WTC11 (cell line): ENCODE measurements around the gene TRPM2. TPM values are rescaled to one million over a fixed set of nuclear protein-coding genes. Genes with fewer than 3 reads are reported as not detected.
A peak's percentile ranks its signal among the peaks of the same experiment; 100 is the strongest.

Experiments
- ATAC-seq: fragments of 200-7000 bp; cut with Tn5 transposase; 2 replicates; pipeline ENCODE4 v1.10.0; 2021; ENCODE audit warnings: mild to moderate bottlenecking, moderate library complexity
- CTCF ChIA-PET: fragments of 300-600 bp; sonication (Branson Sonifier 250); formaldehyde crosslinking; loops from one replicate; lab custom pipeline; 2021; ENCODE audit warnings: antibody characterized with exemption; lab: Charles Lee
- POLR2A ChIA-PET: fragments of 350-600 bp; sonication (Branson Sonifier 250); formaldehyde crosslinking; loops from one replicate; lab custom pipeline; 2021; ENCODE audit warnings: antibody characterized with exemption; lab: Charles Lee
- DNase-seq: peaks from one replicate; pipeline ENCODE4 v3.0.0; 2021; ENCODE audit warnings: low spot score
- H3K27ac Mint-ChIP-seq: 2 replicates; pipeline ENCODE4 v1.8.0; 2021; ENCODE audit warnings: mixed read lengths
- H3K27me3 Mint-ChIP-seq: 2 replicates; pipeline ENCODE4 v1.8.0; 2021; ENCODE audit warnings: low read depth, mild to moderate bottlenecking, moderate library complexity, mixed read lengths
- H3K36me3 Mint-ChIP-seq: 2 replicates; pipeline ENCODE4 v1.8.0; 2021; ENCODE audit warnings: mixed read lengths
- H3K4me1 Mint-ChIP-seq: 2 replicates; pipeline ENCODE4 v1.8.0; 2022; ENCODE audit warnings: mixed read lengths
- H3K4me3 Mint-ChIP-seq: 2 replicates; pipeline ENCODE4 v1.8.0; 2021; ENCODE audit warnings: mild to moderate bottlenecking, moderate library complexity, mixed read lengths
- H3K9me3 Mint-ChIP-seq: 2 replicates; pipeline ENCODE4 v1.8.0; 2021; ENCODE audit warnings: mixed read lengths
- CBFB ChIP-seq: sonication (generic); formaldehyde crosslinking; IDR thresholded peaks from 2 replicates; pipeline ENCODE4 v1.8.1; 2022; ENCODE audit warnings: mild to moderate bottlenecking, low read depth, missing genetic modification reagents
- CREM ChIP-seq: sonication (generic); formaldehyde crosslinking; IDR thresholded peaks from 2 replicates; pipeline ENCODE4 v1.8.1; 2022; ENCODE audit warnings: mild to moderate bottlenecking, missing genetic modification reagents, moderate library complexity
- ELF4 ChIP-seq: sonication (generic); formaldehyde crosslinking; IDR thresholded peaks from 2 replicates; pipeline ENCODE4 v1.8.1; 2022; ENCODE audit warnings: low read depth, mild to moderate bottlenecking, moderate library complexity, missing genetic modification reagents
- MYBL2 ChIP-seq: sonication (generic); formaldehyde crosslinking; IDR thresholded peaks from 2 replicates; pipeline ENCODE4 v1.8.1; 2023; ENCODE audit warnings: mild to moderate bottlenecking, moderate library complexity, missing genetic modification reagents
- NFE2L1 ChIP-seq: sonication (generic); formaldehyde crosslinking; IDR thresholded peaks from 2 replicates; pipeline ENCODE4 v1.8.1; 2023; ENCODE audit warnings: missing genetic modification reagents
- NR3C1 ChIP-seq: sonication (generic); formaldehyde crosslinking; conservative IDR thresholded peaks from 2 replicates; pipeline ENCODE4 v1.8.1; 2023; ENCODE audit warnings: low read depth, mild to moderate bottlenecking, missing genetic modification reagents
- SMAD3 ChIP-seq: sonication (generic); formaldehyde crosslinking; IDR thresholded peaks from 2 replicates; pipeline ENCODE4 v1.8.0; 2022; ENCODE audit warnings: missing genetic modification reagents, mild to moderate bottlenecking, borderline replicate concordance
- ZNF263 ChIP-seq: sonication (generic); formaldehyde crosslinking; IDR thresholded peaks from 2 replicates; pipeline ENCODE4 v1.8.1; 2022; ENCODE audit warnings: low read depth, mild to moderate bottlenecking, moderate library complexity, missing genetic modification reagents
- ZNF416 ChIP-seq: fragments of 250-450 bp; sonication (Bioruptor Pico); IDR thresholded peaks from 2 replicates; pipeline ENCODE4 v1.9.0; 2021; ENCODE audit warnings: mild to moderate bottlenecking, inconsistent platforms
- total RNA-seq: library from RNA; stranded (reverse); gene quantifications from 3 replicates; pipeline ENCODE4 v1.2.3, GENCODE V29; 2021
- TF ChIP-seq, protein P1 (sequence below): fragments of 250-450 bp; sonication (Bioruptor Pico); IDR thresholded peaks from 2 replicates; pipeline ENCODE4 v1.9.0; 2021; ENCODE audit warnings: mild to moderate bottlenecking
- TF ChIP-seq, protein P2 (sequence below): sonication (generic); formaldehyde crosslinking; IDR thresholded peaks from 2 replicates; pipeline ENCODE4 v1.8.1; 2022; ENCODE audit warnings: missing genetic modification reagents, borderline replicate concordance
- TF ChIP-seq, protein P3 (sequence below): sonication (generic); formaldehyde crosslinking; IDR thresholded peaks from 2 replicates; pipeline ENCODE4 v1.8.1; 2023; ENCODE audit warnings: mild to moderate bottlenecking, missing genetic modification reagents, moderate library complexity
- TF ChIP-seq, protein P4 (sequence below): fragments of 250-450 bp; sonication (Bioruptor Pico); IDR thresholded peaks from 2 replicates; pipeline ENCODE4 v1.8.0; 2021; ENCODE audit warnings: mild to moderate bottlenecking
- TF ChIP-seq, protein P5 (sequence below): fragments of 250-450 bp; sonication (Bioruptor Pico); IDR thresholded peaks from 2 replicates; pipeline ENCODE4 v1.9.0; 2021; ENCODE audit warnings: mild to moderate bottlenecking, borderline replicate concordance
- TF ChIP-seq, protein P6 (sequence below): sonication (generic); formaldehyde crosslinking; IDR thresholded peaks from 2 replicates; pipeline ENCODE4 v1.8.0; 2023; ENCODE audit warnings: missing genetic modification reagents, mild to moderate bottlenecking, borderline replicate concordance

Gene TRPM2
- total RNA-seq, 1 experiment from 2014 or later = 0.92 TPM

DNA sequence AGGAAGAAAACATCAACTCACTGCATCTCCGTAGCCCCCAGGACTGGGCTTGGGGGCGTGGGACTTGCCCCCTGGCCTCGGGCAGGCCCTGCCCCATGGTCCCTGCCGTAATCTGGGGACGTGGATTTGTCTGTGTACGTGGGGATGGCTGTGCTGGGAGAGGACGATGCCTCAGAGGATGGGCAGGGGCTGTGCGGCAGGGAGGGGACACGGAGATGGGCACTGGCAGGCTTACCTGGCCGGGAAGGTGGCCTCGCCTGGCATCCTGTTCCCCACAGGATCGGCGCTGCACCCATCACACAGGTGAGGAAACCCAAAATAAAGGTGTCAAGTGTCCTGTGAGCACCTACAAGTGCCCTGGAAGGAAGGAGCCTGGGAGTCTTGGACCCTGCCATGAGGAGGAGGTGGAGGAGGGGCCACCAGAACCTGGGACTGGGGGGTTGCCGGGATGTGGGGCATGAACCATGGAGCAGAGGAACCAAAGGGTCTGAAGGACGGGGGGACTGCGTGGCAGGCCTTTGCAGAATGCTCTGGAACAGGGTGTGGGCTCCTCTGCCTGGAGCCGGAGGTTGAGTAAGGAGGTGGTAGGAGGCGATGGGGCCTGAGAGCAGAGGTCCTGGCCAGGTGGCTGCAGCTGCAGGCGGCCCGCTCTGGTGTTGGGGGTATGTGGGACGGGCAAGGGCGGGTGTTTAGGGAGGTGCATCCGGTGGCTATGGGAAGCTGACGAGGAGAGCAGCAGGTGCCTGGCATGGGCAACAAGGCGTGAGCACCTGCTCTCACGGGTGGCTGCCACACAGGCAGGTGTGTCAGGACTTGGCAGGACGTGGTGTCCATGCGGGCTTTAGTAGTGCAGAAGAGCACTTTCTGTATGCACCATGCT is 74.1 kb downstream of the TRPM2 start (continued):
- TF ChIP-seq, protein P1, sequence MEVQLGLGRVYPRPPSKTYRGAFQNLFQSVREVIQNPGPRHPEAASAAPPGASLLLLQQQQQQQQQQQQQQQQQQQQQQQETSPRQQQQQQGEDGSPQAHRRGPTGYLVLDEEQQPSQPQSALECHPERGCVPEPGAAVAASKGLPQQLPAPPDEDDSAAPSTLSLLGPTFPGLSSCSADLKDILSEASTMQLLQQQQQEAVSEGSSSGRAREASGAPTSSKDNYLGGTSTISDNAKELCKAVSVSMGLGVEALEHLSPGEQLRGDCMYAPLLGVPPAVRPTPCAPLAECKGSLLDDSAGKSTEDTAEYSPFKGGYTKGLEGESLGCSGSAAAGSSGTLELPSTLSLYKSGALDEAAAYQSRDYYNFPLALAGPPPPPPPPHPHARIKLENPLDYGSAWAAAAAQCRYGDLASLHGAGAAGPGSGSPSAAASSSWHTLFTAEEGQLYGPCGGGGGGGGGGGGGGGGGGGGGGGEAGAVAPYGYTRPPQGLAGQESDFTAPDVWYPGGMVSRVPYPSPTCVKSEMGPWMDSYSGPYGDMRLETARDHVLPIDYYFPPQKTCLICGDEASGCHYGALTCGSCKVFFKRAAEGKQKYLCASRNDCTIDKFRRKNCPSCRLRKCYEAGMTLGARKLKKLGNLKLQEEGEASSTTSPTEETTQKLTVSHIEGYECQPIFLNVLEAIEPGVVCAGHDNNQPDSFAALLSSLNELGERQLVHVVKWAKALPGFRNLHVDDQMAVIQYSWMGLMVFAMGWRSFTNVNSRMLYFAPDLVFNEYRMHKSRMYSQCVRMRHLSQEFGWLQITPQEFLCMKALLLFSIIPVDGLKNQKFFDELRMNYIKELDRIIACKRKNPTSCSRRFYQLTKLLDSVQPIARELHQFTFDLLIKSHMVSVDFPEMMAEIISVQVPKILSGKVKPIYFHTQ (CRISPR knock-in tag) = no peak
- TF ChIP-seq CBFB (CRISPR knock-in tag) (no peak), NR3C1 (CRISPR knock-in tag) (no peak), CREM (CRISPR knock-in tag) (no peak), ZNF416 (CRISPR knock-in tag) (no peak), ELF4 (CRISPR knock-in tag) (no peak)

DNA sequence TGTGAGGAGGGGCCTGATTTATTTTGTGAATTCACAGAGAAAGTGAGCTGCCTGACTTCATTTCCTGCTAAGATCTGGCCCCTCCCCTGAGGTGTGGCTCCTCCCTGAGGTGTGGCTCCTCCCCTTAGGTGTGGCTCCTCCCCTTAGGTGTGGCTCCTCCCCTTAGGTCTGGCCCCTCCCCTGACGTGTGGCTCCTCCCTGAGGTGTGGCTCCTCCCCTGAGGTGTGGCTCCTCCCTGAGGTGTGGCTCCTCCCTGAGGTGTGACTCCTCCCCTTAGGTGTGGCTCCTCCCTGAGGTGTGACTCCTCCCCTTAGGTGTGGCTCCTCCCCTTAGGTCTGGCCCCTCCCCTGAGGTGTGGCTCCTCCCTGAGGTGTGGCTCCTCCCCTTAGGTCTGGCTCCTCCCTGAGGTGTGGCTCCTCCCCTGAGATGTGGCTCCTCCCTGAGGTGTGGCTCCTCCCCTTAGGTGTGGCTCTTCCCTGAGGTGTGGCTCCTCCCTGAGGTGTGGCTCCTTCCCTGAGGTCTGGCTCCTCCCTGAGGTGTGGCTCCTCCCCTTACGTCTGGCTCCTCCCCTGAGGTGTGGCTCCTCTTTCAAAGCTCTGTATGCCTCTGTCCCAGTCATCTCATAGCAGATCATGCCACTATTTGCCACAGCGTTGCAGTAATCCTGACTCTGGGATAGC is 75.0 kb downstream of the TRPM2 start:
- H3K4me1 Mint-ChIP-seq = no peaks in the 10 kb centered on the region
- H3K27me3 Mint-ChIP-seq = no peaks in the 10 kb centered on the region
- CTCF ChIA-PET = interaction anchor here (0.7 to 1.0 kb wide), 2 partner anchors 19 to 68 kb away, joined by 3 to 4 read pairs; no protein-coding TSS in a partner anchor
- DNase-seq (peak; percentile 78), ATAC-seq (peak; percentile 82)
- H3K27ac Mint-ChIP-seq = no peak overlapping the region
- H3K36me3 Mint-ChIP-seq = peaks cover 9% of the 10 kb centered on the region; the same call in 1 of the 2 replicates
- H3K9me3 Mint-ChIP-seq = peaks cover 21% of the 10 kb centered on the region
- POLR2A ChIA-PET = interaction anchor here (0.6 to 1.1 kb wide), 2 partner anchors 19 to 26 kb away, joined by 4 to 5 read pairs; no protein-coding TSS in a partner anchor
- TF ChIP-seq ZNF263 (CRISPR knock-in tag) = peak; percentile 82
- no peak for TF ChIP-seq SMAD3
- TF ChIP-seq, protein P2, sequence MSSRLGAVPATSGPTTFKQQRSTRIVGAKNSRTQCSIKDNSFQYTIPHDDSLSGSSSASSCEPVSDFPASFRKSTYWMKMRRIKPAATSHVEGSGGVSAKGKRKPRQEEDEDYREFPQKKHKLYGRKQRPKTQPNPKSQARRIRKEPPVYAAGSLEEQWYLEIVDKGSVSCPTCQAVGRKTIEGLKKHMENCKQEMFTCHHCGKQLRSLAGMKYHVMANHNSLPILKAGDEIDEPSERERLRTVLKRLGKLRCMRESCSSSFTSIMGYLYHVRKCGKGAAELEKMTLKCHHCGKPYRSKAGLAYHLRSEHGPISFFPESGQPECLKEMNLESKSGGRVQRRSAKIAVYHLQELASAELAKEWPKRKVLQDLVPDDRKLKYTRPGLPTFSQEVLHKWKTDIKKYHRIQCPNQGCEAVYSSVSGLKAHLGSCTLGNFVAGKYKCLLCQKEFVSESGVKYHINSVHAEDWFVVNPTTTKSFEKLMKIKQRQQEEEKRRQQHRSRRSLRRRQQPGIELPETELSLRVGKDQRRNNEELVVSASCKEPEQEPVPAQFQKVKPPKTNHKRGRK (CRISPR knock-in tag) = no peak
- TF ChIP-seq, protein P3, sequence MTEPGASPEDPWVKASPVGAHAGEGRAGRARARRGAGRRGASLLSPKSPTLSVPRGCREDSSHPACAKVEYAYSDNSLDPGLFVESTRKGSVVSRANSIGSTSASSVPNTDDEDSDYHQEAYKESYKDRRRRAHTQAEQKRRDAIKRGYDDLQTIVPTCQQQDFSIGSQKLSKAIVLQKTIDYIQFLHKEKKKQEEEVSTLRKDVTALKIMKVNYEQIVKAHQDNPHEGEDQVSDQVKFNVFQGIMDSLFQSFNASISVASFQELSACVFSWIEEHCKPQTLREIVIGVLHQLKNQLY = no peak
- H3K4me3 Mint-ChIP-seq = no peak overlapping the region

DNA sequence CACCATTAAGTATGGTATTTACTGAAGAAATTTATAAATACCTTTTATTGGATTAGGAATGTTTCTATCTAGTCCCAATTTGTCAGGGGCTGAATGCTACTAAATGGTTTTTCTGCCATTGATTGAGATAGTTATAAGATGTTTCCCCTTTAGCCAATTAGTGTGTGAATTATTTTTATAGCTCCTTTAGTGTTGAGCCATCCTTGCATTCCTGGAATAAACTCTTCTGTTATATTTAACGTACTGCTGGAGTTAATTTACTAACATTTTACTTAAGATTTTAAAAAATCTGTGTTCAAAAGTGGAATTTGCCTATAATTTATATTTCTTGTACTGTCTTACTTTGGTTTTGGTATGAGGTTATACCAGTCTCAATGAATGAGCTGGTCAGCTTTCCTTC is 76.5 kb downstream of the TRPM2 start:
- ChIA-PET POLR2A (no interaction called here), CTCF (interaction anchor here (0.6 to 1.2 kb wide), 2 partner anchors 58 to 102 kb away, joined by 3 to 4 read pairs; no protein-coding TSS in a partner anchor)
- Mint-ChIP-seq H3K4me3 (no peak overlapping the region), H3K27ac (no peak overlapping the region), H3K4me1 (no peaks in the 10 kb centered on the region), H3K36me3 (peaks cover 9% of the 10 kb centered on the region; the same call in 1 of the 2 replicates), H3K9me3 (peaks cover 21% of the 10 kb centered on the region), H3K27me3 (no peaks in the 10 kb centered on the region)
- ATAC-seq (no peak), DNase-seq (no peak)
- TF ChIP-seq, protein P4, sequence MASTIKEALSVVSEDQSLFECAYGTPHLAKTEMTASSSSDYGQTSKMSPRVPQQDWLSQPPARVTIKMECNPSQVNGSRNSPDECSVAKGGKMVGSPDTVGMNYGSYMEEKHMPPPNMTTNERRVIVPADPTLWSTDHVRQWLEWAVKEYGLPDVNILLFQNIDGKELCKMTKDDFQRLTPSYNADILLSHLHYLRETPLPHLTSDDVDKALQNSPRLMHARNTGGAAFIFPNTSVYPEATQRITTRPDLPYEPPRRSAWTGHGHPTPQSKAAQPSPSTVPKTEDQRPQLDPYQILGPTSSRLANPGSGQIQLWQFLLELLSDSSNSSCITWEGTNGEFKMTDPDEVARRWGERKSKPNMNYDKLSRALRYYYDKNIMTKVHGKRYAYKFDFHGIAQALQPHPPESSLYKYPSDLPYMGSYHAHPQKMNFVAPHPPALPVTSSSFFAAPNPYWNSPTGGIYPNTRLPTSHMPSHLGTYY = no peak
- TF ChIP-seq, protein P5, sequence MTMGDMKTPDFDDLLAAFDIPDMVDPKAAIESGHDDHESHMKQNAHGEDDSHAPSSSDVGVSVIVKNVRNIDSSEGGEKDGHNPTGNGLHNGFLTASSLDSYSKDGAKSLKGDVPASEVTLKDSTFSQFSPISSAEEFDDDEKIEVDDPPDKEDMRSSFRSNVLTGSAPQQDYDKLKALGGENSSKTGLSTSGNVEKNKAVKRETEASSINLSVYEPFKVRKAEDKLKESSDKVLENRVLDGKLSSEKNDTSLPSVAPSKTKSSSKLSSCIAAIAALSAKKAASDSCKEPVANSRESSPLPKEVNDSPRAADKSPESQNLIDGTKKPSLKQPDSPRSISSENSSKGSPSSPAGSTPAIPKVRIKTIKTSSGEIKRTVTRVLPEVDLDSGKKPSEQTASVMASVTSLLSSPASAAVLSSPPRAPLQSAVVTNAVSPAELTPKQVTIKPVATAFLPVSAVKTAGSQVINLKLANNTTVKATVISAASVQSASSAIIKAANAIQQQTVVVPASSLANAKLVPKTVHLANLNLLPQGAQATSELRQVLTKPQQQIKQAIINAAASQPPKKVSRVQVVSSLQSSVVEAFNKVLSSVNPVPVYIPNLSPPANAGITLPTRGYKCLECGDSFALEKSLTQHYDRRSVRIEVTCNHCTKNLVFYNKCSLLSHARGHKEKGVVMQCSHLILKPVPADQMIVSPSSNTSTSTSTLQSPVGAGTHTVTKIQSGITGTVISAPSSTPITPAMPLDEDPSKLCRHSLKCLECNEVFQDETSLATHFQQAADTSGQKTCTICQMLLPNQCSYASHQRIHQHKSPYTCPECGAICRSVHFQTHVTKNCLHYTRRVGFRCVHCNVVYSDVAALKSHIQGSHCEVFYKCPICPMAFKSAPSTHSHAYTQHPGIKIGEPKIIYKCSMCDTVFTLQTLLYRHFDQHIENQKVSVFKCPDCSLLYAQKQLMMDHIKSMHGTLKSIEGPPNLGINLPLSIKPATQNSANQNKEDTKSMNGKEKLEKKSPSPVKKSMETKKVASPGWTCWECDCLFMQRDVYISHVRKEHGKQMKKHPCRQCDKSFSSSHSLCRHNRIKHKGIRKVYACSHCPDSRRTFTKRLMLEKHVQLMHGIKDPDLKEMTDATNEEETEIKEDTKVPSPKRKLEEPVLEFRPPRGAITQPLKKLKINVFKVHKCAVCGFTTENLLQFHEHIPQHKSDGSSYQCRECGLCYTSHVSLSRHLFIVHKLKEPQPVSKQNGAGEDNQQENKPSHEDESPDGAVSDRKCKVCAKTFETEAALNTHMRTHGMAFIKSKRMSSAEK (CRISPR knock-in tag) = no peak
- TF ChIP-seq NFE2L1 = no peak
- TF ChIP-seq, protein P6, sequence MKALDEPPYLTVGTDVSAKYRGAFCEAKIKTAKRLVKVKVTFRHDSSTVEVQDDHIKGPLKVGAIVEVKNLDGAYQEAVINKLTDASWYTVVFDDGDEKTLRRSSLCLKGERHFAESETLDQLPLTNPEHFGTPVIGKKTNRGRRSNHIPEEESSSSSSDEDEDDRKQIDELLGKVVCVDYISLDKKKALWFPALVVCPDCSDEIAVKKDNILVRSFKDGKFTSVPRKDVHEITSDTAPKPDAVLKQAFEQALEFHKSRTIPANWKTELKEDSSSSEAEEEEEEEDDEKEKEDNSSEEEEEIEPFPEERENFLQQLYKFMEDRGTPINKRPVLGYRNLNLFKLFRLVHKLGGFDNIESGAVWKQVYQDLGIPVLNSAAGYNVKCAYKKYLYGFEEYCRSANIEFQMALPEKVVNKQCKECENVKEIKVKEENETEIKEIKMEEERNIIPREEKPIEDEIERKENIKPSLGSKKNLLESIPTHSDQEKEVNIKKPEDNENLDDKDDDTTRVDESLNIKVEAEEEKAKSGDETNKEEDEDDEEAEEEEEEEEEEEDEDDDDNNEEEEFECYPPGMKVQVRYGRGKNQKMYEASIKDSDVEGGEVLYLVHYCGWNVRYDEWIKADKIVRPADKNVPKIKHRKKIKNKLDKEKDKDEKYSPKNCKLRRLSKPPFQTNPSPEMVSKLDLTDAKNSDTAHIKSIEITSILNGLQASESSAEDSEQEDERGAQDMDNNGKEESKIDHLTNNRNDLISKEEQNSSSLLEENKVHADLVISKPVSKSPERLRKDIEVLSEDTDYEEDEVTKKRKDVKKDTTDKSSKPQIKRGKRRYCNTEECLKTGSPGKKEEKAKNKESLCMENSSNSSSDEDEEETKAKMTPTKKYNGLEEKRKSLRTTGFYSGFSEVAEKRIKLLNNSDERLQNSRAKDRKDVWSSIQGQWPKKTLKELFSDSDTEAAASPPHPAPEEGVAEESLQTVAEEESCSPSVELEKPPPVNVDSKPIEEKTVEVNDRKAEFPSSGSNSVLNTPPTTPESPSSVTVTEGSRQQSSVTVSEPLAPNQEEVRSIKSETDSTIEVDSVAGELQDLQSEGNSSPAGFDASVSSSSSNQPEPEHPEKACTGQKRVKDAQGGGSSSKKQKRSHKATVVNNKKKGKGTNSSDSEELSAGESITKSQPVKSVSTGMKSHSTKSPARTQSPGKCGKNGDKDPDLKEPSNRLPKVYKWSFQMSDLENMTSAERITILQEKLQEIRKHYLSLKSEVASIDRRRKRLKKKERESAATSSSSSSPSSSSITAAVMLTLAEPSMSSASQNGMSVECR (CRISPR knock-in tag) = no peak
- no peak for TF ChIP-seq MYBL2 (CRISPR knock-in tag)
